H1 (cell line): ENCODE results near the gene AHNAK2.

ENCODE experiments used
- EP300 ChIP-seq, 2 experiments: IDR thresholded peaks; 1 replicate in 1 of 2; 2 replicates in 1 of 2; pipeline ENCODE4 v1.6.1; 2011 to 2012; ENCODE audit warnings: low read depth in 2 of 2, low read length in 2 of 2, mild to moderate bottlenecking in 2 of 2, borderline replicate concordance in 1 of 2, inconsistent platforms in 1 of 2, moderate library complexity in 1 of 2
- EZH2 ChIP-seq: fragments of 200-600 bp; sonication (generic); IDR thresholded peaks from 2 replicates; pipeline ENCODE4 v1.7.1; 2012; ENCODE audit warnings: low read depth, mild to moderate bottlenecking, moderate library complexity, low read length, inconsistent platforms; ENCODE audit not compliant: severe bottlenecking
- JUN ChIP-seq: IDR thresholded peaks from 2 replicates; pipeline ENCODE4 v1.6.1; 2011; ENCODE audit warnings: low read depth, mild to moderate bottlenecking, improper control_type of control experiment, low read length
- MAX ChIP-seq: IDR thresholded peaks from 2 replicates; pipeline ENCODE4 v1.6.1; 2012; ENCODE audit warnings: inconsistent platforms
- POLR2A ChIP-seq, 2 experiments: IDR thresholded peaks; 1 replicate in 1 of 2; 2 replicates in 1 of 2; pipeline ENCODE4 v1.6.1; 2011; ENCODE audit warnings: low read depth in 2 of 2, low read length in 2 of 2, mild to moderate bottlenecking in 2 of 2; ENCODE audit errors: control extremely low read depth in 1 of 2

- TF ChIP-seq MAX (no peak), JUN (no peak), POLR2A (IDR thresholded peaks at IDR 0.05; ENCODE audit: control extremely low read depth in 1 of 2, low read depth in 2 of 2, low read length in 2 of 2) (no peak), EZH2 (no peak), EP300 (IDR thresholded peaks at IDR 0.05; ENCODE audit: borderline replicate concordance in 1 of 2, low read depth in 2 of 2, low read length in 2 of 2) (no peak)
Observed at GRCh38 chr14:104998801-104999200, 20.6 kb upstream of the AHNAK2 start.
